NCI-H82 (cell line): ENCODE measurements around the gene SERPINB13.
A peak's percentile ranks its signal among the peaks of the same experiment; 100 is the strongest.

ENCODE experiments used
- DNase-seq: peaks from one replicate; lab custom pipeline; 2025; lab: John Stamatoyannopoulos, UW

Gene SERPINB13

DNA sequence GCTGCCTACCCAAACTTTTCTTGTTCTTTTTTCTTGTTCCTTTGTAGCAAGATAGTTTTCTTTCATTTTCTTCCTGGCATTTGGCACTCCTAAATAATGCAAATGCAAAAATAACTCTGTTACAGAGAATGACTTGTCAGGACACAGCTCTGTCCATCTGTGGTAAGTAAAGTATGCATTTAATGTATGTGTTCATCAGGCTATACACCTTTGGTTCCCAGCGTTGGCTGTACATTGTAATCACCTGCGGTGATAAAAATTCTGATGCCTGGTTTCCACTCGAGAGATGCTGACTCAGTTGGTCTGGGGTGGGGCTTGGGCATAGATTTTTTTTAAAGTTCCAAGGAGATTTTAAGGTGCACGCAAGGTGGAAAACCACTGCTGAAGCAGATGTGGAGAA is at the start of gene SERPINB13:
TSS of gene SERPINB13 (plus strand) at position 378 of the 400 bp plus-strand sequence. CDS start 1,325 bp downstream, outside the sequence.
- peak; percentile 9 for DNase-seq

DNA sequence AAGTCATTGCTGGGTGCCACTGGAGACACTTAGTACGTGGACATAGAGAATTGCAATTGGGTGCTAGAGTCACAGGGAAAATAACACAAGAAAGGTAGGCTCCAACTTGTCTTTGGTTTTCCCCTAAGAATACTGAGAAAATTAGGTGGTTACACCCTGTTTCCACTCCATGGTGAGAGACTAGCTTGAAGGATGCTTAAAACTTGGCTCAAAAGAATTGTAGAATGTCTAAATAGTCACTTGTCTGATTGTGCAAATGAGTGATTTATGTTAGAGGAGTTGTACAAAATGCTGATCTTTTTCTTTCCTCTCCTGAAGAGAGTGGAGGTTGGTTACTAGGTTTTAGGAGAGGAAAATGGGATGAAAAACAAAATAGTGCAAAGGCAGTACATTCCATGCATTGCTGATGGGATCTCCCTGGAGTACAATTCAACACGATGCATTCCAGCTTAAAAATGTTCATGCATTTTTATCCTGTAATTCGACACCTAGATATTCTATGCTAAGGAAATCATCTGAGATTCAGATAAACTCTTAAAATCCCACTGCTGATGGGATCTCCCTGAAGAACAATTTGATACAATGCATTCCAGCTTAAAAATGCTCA is 47.1 kb upstream of the SERPINB13 start:
- DNase-seq = no peak

GRCh38 chr18:63542069-63542468 is 45.1 kb upstream of the SERPINB13 start, which contains the start of gene SERPINB12:
SERPINB12 (plus strand) TSS chr18:63542369; CDS start chr18:63556160, 13,791 bp downstream.
- no peak for DNase-seq

DNA sequence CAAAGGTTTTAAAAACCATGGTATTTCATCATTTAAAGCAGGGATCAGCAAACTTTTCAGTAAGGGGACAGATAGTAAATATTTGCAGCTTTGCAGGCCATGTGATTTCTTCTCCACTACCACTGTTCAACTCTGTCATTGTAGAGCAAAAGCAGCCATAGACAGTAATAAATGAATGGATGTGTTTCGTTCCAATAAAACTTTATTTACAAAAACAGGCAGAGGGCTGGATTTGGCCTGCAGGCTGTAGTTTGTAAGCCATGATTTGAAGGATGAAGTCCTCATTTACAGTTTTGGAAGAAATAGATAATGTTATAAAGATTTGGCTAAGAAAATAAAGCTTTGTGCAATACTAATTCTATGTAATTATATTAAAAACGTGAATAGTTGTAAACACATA is 43.1 kb upstream of the SERPINB13 start:
- no peak for DNase-seq

- DNase-seq = no peak
These were observed 42.1 kb upstream of the SERPINB13 start for GRCh38 chr18:63545000-63545399.

DNA sequence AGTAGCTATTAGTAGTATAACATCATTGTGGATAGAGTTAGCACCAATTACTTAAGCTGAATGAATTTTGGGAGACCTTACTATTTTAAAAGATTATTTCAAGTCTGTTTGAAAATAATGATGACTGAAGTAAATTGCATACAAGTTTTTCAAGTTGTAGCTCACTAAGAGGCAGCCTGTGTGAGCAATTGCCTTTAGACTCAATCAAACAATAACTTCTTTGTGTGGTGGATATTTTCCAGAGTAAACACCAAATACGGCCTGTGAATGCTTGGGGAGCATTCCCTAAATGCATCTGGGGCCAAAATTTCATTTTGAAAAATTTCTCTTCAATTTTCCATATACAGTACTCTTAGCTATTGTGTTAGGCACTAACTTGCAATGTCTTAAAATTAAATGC is 37.1 kb upstream of the SERPINB13 start:
- DNase-seq = no peak

DNA sequence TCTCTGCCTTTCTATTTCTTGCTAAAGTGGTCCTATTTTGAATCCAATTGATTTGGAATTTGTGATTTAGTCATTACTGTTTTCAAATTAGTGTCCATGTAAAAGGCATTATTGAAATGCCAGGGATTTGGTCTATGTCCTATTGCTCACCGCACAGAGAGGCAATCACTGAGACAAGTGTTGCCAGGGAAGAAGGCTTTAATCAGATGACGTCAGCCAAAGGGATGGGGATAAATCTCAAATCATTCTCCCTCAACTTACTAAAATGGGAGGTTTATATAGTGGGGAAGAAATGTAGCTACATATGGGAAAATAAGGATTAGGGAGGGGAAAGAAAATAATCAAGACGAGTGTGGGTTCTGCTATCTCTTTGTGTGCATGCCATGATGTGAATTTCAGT is 35.4 kb upstream of the SERPINB13 start:
- no peak for DNase-seq

DNA sequence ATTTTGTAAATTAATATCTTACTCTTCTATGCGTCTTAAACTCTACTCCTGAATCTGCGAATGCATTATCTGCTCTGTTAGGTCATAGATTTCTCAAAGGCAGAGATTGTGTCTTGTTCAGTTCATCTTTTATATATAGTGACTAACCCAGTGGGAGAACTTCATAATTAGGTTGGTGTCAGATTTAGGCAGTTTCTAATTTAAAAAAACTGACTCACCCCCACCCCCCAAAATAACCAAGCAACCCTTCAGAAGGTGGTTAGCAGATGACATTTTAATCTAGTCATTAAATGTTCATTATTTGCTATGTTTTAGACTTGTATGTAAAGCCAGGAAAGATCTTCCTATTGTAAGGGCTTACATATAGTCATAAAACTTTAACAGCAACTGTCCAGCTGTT is 34.6 kb upstream of the SERPINB13 start:
- DNase-seq = no peak

DNA sequence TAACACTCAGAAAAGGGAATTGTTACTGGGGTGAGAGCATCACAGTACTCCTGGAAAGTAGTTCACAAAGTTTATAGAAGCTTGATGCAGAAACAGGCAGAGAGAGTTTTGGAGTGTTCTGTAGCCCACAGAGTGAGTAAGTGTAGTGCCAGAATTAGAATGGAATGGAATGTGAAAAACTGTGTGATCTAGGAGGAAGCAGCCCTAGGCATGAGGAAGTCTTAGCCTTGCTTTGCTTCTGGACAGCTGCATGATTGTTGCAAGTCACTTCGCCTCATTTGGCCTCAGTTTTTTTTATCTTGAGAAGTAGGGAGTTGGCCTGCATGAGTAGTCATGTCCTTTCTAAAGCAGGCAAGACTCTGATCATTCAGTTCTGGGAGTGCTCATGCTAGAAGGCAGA is 34.1 kb upstream of the SERPINB13 start:
- no peak for DNase-seq

DNA sequence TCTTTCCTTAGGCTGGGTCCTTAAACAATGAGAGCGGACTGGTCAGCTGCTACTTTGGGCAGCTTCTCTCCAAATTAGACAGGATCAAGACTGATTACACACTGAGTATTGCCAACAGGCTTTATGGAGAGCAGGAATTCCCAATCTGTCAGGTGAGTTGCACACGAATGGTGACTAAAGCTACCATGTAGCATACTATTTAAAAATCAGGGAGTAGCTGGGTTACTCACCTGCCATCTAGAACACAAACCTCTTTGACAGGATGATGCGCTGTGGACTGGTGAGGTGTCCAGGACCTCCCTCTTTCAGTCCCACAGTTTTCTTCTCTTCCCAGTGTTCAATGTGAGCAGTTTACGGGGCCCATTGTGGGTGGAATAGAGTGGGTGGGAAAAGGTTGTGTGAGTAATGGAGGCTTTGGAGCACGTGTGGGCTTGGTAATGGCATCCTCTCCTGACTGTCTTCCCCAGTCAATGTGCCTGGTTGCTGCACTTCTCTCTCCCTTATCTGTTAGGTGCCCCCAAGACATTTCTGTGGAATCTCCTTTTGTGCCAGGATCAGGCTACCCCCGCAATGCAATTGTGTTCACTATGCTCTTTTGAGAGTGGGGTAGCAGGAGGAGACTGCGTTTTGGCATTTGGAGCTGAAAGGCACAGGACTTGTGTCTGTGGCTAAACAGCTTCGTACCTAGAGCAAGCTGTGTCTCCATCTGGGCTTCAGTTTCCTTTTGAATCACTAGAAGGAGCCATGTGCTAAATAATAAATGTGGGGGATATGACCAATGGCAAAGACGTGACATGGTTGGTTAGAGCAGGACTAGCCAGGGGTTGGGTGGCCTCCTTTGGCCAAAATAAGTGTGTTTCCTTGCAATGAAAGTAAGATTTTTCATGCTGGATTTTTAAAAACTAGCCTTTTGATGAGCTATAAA is 27.3 kb upstream of the SERPINB13 start:
- DNase-seq = peak; percentile 4

- DNase-seq = no peak
These were observed 24.9 kb upstream of the SERPINB13 start for GRCh38 chr18:63562284-63562683.

DNA sequence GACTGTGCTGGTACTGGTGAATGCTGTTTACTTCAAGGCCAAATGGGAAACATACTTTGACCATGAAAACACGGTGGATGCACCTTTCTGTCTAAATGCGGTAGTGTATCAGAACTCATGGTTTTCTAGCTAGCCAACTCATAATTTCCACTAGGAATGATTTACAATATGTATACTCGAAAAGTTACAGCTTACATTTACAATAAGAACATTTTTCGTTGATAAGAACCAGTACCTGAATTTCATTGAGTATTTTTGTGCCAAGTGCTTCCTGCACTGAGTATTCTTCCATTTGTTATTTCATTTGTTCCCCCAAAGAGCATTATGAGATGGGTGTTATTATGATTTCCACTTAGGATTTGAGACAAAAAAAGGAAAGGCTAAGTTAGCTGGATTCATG is 23.1 kb upstream of the SERPINB13 start:
- DNase-seq = no peak

DNA sequence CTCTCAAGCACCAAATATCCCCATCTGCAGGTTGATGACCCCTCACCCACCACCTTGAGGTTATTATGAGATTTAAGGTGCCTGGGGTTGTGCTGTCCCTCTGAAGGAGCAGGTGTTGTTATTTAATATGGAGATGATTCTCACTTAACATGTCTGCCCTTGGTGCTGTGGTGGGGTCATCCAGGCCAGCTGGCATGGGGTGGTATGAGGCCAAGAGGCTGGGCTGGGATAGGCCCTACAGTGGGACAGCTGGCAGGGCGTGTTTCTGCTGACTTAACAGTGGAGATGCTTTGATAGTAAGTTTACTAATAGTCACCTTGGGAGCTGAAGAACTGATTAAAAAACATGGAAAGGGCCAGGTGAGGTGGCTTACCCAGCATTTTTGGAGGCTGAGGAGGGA is 22.6 kb upstream of the SERPINB13 start:
- peak; percentile 37 for DNase-seq

DNA sequence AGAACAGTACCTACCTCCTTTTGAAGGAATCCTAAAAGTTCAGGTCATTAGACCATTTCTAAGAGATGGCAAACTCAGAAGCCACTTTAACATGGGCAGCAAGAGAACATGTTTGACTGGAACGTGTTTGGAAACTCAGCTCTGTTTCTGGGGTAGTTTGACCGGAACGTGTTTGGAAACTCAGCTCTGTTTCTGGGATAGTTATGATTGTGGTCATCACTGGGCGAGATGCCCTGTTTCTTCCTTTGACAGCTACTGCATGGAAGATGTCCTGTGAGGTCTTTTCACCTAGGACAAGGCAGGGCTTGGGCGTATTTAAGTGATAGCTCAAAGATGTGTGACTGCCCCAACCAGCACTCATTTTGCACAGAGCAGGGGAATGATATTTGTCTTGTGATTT is 19.9 kb upstream of the SERPINB13 start:
- no peak for DNase-seq

GRCh38 chr18:63567825-63568224 is 19.3 kb upstream of the SERPINB13 start:
- DNase-seq = no peak

DNA sequence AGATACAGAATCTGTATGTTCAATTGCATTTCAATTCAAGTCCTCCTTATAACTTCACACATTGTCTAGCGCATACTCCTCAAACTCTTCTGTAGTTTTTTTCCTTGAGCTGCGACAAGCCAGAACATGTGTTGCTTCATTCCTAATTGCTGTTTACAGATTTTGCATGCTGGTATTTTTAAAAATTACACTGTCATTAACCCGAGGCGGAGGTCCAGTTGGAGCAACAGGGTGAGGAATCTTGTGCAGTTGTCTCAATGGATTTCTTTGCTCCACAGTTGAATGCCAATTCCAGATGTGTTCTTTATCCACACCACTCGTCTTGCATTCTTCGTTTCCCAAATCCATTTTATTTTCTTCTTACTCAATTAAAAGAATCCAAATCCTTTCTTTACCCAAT is 16.4 kb upstream of the SERPINB13 start:
- no peak for DNase-seq

- no peak for DNase-seq
These were observed 11.5 kb upstream of the SERPINB13 start for GRCh38 chr18:63575681-63576080.

- peak; percentile 56 for DNase-seq
These were observed 8.7 kb upstream of the SERPINB13 start for GRCh38 chr18:63578357-63578958.

- no peak for DNase-seq
These were observed 7.5 kb upstream of the SERPINB13 start for GRCh38 chr18:63579616-63580015.

DNA sequence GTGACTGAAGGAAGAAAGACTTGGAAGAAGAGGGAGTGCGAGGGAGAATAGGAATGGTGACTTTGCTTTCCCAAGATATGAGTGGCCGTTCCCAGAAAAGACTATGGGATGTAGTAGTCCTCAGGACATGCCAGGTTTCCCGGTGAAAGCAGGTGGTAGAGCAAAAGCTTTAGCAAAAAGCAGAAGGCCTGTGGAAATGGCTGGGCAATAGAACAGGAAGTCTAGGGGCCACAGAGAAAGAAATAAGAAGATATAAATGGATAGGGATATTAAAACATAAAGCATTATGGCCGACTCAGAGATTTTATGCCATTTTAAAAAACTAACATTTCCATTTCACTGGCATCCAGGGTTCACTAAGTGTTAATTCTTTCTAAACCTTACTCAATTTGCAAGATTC is 1.2 kb upstream of the SERPINB13 start:
- no peak for DNase-seq

GRCh38 chr18:63586431-63586830 is 712 bp upstream of the SERPINB13 start:
- DNase-seq = peak; percentile 72

DNA sequence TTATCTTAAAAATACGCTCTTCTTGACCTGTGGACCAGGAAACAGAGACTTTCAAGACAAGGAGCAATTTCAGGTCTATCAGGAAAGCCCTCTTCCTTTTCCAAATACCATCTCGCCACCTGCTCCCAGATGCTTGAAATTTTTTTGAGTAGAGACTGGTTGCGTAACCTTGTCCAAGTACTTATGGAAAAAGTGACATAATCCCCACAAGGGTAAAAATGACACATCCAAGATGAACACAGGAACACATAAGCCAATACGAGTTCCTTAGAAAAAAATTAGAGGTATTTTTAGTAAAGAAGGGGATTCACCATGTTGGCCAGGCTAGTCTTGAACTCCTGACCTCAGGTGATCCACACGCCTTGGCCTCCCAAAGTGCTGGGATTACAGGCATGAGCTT is 1.8 kb downstream of the SERPINB13 start:
- DNase-seq = no peak

DNA sequence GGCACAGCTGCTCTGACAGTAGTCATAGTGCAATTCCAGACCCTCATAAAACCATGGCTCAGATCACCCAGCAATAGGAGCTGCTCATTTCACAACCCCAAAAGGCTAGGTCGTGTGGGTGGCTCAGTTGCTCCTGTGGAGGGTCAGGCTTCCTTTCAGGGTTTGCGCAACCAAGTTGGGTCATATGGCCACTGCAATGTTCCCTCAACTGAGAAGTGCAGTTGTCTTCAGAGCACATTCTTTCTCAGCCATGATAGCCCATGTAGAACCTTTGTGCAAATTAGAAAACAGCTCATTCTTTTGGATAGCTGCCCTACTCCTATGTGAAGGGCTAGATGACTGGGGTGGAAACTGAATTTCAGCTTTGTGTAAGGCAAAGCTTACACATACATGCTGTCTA is 3.2 kb downstream of the SERPINB13 start:
- DNase-seq = no peak
